ENCODE measurements around the gene DUSP16.

Gene DUSP16

GRCh38 chr12:12465522-12465921 is 97.1 kb downstream of the DUSP16 start:
- DNase-seq, result no peak

DNA sequence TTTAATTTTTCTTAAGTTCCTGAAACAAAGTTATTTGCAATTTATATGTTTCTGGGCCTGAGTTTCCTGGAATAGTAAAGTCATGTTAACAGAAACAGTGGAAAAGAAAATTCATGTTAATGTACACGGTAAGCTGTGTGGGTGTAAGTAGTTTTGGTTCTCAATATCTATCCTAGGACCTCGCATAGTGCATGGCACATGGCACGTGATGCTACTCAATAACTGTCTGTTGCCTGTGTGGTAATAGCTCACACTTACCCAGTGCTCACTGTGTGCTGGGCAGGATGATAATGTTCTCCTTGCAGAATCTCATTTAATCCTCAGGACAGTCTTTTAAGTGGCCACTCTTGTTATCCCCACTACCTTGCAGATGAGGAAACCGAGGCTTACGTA is 100.7 kb downstream of the DUSP16 start:
- peak in 1 of 5 donors; percentile 74 for DNase-seq

GRCh38 chr12:12460935-12461922 is 101.4 kb downstream of the DUSP16 start:
- peak in 1 of 5 donors; percentile 72 for DNase-seq

- DNase-seq, result peak in 1 of 5 donors; percentile 82
These were observed 106.0 kb downstream of the DUSP16 start for GRCh38 chr12:12456637-12457036.

DNA sequence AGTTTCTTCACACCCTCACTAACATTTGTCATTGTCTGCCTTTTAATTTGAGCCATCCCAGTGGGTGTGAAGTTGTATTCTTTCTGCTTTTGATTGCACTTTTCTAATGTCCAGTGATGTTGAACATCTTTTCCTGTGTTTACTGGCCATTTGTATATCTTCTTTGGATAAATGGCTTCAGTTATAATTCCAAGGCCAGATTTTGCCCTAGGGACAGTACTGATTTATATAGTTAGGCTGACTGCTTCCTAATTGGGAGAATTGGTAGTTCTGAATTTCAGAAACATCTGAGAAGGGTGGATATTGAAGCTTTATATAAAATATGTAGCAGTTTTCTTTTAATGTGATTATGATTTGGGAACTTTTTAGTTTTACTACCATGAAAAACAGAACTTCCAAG is 108.3 kb downstream of the DUSP16 start:
- no peak for DNase-seq

- no peak for DNase-seq
These were observed 109.0 kb downstream of the DUSP16 start for GRCh38 chr12:12453635-12454034.

GRCh38 chr12:12452326-12452902 is 110.2 kb downstream of the DUSP16 start:
- no peak for DNase-seq

DNA sequence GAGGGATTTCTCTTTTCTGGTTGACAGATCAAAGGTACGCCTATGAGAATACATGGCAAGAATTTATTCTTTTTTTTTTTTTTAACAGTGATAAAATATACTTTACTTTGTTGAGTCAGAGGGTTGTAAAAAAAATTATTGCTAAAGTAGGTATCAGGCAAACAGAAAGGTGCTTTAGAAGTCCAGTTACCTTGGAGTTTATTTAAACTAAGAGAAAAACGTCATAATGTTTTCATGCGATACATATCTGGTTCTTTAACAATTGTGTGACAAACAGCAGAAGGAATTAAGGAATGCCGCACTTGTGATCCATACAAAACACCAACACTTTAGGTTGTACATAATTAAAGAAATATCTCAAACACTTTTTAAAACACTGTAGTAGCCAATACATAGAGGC is 111.6 kb downstream of the DUSP16 start:
- DNase-seq, result no peak

DNA sequence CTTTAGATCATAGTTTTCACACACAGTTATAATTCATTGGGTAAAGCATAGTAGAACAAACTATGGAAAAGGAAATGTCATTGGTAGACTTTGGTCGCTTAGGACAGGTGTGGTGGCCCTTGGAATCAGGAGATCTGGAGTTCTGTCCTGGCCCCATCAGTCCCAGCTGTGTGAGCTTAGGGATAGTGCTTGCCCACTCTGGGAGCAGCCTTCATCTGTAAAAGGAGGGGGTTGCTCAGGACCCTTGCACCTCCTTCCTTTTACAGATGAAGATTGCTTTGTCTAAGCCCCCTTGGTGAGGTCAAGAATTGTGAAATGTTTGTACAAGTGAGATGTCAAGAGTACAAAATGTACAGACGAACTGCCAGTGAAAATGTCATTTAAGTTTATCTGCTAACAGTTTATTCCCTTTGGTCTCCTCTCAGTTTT is 112.6 kb downstream of the DUSP16 start:
- DNase-seq, result no peak

DNA sequence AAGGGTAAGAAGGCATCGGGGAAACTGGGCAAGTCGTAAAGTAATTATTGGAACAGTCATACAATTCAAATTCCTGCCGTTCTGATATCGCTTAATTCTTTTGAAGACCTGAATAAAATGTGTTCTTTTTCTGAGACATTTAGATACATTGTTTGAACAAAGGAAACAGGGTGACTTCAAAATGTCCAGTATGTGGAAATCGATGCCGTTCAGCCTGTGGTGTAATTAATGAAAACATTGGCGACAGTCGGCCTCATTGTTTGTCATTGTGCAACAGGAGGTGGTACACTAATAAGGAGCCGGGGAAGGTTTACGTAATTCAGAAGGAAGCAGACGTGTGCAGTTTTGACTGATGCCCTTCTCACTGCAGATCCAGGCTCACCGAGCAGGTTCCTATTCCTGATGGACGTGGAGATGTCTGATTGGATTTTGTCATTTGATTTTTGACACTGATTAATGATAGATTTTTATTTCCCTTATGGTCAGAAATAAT is 113.1 kb downstream of the DUSP16 start:
- DNase-seq, result no peak

- DNase-seq, result no peak
These were observed 114.8 kb downstream of the DUSP16 start for GRCh38 chr12:12447837-12448236.

- DNase-seq, result no peak
These were observed 115.4 kb downstream of the DUSP16 start for GRCh38 chr12:12447236-12447635.

GRCh38 chr12:12446786-12447185 is 115.9 kb downstream of the DUSP16 start:
- no peak for DNase-seq

GRCh38 chr12:12445882-12446181 is 116.8 kb downstream of the DUSP16 start:
- no peak for DNase-seq

DNA sequence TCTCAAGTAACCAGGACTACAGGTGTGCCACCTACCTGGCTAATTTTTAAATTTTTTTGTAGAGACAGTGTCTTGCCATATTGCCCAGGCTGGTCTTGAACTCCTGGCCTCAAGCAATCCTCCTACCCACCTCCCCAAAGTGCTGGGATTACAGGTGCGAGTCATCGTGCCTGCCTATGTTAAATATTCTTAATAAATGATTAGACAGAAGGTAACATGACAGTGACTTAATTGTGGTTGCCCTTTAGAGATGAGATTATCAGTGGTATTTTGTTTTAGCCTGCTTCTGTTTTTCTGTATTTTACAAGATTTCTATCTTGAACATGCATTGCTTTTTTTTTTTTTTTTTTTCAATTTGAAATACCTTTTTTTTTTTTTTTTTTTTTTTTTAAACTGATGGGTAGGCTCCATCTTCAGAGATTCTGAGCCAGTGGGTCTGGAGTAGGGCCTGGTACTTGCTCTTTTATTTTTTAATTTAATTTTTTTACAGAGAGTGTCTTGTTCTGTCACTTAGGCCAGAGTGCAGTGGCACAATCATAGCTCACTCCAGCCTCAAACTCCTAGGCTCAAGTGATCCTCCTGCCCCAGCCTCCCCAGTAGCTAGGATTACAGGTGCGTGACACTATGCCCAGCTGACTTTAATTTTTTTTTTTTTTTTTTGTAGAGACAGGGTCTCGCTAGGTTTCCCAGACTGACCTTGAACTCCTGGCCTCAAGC is 117.3 kb downstream of the DUSP16 start:
- DNase-seq, result no peak

DNA sequence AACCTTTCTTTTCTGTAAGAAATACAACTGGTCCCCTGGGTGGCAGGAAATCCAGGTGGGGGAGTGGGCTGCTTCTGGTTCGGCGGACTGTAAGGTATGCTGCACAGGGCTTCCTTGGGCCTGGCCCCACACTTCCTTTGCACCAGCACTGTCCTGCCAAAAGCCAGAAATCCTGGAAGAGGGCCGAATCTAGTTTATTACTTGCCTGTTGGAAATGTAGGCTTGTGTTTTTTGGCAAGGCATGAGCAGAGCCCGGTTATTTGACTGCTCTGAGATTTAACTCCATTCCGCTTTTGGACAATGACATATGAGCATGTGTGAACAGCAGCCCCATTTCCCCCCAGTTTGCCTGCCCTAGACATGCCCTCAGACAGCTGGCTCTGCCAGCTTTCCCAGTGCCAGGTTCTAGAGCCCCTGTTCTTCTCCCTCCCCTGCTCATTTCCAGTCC is 119.2 kb downstream of the DUSP16 start:
- DNase-seq, result no peak

DNA sequence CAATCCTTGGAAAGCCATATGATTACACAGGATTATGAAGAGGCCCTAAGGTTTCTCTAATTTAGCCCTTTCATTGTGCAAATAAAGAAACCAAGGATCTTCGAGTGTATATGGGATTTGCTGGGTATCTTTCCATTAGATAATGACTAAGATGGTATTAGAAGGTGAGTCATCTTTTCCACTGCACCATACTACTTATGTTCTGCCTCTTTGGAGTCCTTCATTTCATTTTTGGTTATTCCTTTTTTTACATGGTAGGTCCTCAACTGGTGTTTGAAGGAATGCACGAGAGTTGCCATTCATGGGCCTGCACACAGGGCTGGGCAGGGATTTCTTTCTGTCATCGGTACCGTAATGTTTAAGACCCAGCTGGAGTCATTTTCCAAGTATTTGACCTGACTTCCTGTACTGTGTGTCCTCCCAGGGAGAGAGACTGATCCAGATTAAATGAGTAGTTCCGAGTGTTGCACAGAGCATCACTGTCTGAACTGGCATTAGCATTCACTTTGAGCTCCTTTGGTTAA is 120.1 kb downstream of the DUSP16 start:
- peak in 1 of 5 donors; percentile 62 for DNase-seq

GRCh38 chr12:12441843-12442461 is 120.7 kb downstream of the DUSP16 start:
- DNase-seq, result peak in 4 of 5 donors; percentile 40 to 82 (median 42)

DNA sequence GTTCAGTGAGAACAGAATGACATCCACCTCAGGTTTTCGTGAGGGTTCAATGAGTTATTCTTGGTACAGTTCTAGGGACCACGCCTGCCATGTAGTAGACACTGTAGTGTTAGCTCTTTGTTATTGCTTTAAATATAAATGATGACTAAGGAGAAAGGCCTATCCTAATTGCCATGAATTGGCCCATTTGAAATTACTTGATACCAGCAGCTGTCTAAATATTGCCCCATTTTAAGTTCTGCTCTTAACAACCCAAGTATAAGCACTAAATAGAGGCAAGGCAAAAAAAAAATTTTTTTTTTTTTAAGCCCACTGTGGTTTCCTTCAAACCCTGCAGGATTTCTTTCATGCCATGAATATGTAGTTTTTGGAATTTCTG is 121.2 kb downstream of the DUSP16 start:
- DNase-seq, result no peak

- DNase-seq, result no peak
These were observed 121.8 kb downstream of the DUSP16 start for GRCh38 chr12:12440784-12441428.

- DNase-seq, result peak in 2 of 5 donors; percentile 10 to 91
These were observed 123.0 kb downstream of the DUSP16 start for GRCh38 chr12:12439636-12440035.

- DNase-seq, result no peak
These were observed 125.8 kb downstream of the DUSP16 start for GRCh38 chr12:12436831-12437345.

Measured in T-helper 1 cell (primary cell).